D721Med (cell line): Measurements from ENCODE around the gene NEB.

Source experiments
- DNase-seq: peaks from one replicate; pipeline ENCODE4 v3.0.0; 2011; ENCODE audit warnings: low spot score; ENCODE audit not compliant: insufficient read length
- FAIRE-seq: peaks from 2 replicates; lab custom pipeline; 2011; peaks lifted over from hg19 to GRCh38; lab: Jason Lieb, UNC
- CTCF ChIP-seq: IDR thresholded peaks from 2 replicates; pipeline ENCODE4 v1.5.1; 2012; ENCODE audit warnings: mild to moderate bottlenecking, control low read depth; ENCODE audit not compliant: insufficient read depth; ENCODE audit errors: missing control alignments

NEB gene

DNA sequence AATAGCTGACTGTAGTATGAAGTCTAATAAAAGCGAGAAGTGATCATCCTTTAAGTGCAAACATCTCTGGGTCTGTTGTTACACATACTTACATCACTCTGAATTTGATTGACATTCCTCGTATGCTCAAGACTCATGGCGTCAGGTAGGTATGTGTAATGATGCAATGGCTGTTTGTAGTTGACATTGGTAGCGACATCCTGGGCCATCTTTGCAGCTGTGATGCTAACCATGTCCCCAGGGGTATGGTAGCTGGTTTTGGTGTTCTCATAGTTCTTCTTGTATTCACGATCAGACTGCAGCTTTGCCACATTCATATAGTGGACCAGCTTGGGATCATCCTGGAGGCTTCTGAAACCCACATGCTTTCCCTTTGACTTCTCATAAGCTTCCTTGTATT, 62.0 kb downstream of the NEB start:
- DNase-seq (no peak), FAIRE-seq (peak; percentile 29)
- TF ChIP-seq CTCF, result no peak

DNA sequence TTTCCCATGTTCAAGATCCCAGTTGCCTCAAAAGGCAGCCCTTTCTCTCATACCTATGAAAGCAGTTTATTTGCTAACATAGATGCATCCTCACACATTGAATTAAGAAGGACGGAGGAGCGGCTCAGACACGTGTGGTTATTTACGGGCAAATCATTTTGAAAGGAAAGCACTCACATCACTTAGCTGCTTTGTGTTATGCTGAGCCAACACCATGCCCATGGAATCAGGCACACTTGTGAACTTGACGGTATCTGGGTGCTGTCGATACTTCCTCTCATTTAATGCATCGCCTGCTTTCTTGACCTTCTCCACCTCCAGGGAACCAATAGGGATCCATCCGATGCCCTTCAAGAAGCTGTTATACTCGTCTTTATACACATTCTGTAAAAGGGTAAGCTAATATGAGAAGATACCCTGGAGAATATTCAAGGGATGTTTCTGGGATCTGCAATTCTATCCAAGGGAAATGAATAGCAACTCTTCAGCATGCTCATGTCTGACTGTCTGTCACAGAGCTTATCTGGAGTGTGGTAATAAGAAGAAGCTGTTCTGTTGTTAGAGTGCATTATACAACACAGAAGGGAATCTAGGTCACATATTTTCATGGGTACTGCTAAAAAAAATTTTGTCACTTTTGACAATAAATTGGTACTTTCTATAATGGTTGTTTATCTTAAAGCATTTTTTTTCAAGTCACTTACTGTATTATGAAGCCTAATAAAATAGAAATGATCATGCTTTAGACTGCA, 63.3 kb downstream of the NEB start:
- FAIRE-seq (no peak), DNase-seq (no peak)
- no peak for TF ChIP-seq CTCF

- DNase-seq (no peak), FAIRE-seq (peak; percentile 94)
- TF ChIP-seq CTCF, result no peak
These were observed 63.9 kb downstream of the NEB start for GRCh38 chr2:151670346-151670745.

- DNase-seq (no peak), FAIRE-seq (peak; percentile 63)
- TF ChIP-seq CTCF, result no peak
These were observed 64.6 kb downstream of the NEB start for GRCh38 chr2:151669585-151670081.

GRCh38 chr2:151668737-151669136, 65.5 kb downstream of the NEB start:
- no peak for TF ChIP-seq CTCF
- DNase-seq (no peak), FAIRE-seq (no peak)

DNA sequence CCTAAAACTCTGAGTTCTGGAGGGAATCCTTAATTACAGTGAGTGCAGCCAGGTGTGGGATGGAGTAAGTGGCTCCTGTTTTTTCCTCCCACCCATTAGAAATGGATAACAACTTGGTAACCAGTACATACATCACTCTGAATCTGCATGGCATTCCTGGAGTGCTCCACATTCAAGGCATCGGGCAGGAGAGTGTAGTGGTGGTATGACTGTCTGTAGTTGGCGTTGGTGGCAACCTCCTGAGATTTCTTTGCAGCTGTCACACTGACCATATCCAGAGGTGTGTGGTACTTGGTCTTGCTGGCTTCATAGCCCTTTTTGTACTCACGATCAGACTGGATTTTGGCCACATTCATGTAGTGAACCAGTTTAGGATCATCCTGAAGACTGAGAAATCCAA, 68.3 kb downstream of the NEB start:
- no peak for TF ChIP-seq CTCF
- DNase-seq, result no peak
- no peak for FAIRE-seq

GRCh38 chr2:151664520-151664919, 69.8 kb downstream of the NEB start:
- FAIRE-seq (no peak), DNase-seq (no peak)
- no peak for TF ChIP-seq CTCF
